Measurements from ENCODE around the gene PRSS36. TPM values are rescaled to one million over a fixed set of nuclear protein-coding genes. Genes with fewer than 3 reads are reported as not detected.
"Not testable (repeated sequence)": the region's sequence is repeated elsewhere in the genome, so short reads cannot be mapped to it uniquely, and the experiment has no call there.

The PRSS36 gene
- polyA plus RNA-seq, 1 donor = 2.0 TPM

DNA sequence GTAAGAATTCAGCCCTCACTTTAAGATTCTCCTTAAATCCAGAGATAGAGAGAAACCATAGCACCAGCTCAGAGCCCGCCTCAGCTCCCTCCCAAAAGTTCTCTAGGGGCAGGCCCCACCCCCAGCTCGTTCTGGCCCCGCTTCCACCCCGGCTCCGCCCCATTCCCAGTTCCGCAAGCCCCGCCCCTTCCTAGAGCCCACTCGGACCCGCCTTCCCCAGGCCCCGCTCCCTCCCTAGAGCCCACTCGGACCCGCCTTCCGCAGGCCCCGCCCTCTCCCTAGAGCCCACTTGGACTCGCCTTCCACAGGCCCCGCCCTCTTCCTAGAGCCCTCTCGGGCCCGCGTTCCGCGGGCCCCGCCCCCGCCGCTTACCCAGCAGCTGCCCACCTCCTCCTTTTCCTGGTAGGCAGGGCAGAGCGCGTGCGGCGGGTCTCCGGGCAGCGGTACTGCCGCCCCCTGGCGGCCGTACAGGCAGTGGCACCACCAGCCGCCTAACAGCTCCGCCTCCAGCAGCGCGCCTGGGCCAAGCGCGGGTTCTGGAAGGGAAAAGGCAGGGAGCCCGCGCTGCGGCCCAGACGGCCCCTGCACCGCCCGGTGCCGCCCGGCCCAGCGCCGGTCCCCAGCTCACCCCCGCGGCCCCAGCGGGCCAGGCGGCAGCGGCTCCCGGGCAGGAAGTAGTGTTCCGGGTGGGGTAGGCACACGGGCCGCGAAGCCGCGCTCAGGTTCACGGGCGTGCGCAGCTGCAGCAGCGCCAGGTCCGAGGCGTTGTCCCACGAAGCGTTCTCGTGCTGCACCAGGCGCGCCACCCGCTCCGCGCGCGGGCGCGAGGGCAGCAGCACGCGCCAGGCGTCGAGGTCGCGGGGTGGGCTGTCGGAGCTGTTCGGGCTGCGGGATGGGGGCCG is 7.5 kb downstream of the PRSS36 start:
- Histone ChIP-seq H3K4me1 (ENCODE audit: control insufficient read depth, insufficient read depth, low read length) (peaks cover 41% of the 10 kb centered on the region), H3K4me3 (ENCODE audit: low read length) (peak overlapping the region; percentile 16), H3K27me3 (ENCODE audit: control insufficient read depth, insufficient read depth, low read length) (peaks cover 10% of the 10 kb centered on the region), H3K27ac (ENCODE audit: low read length) (peak overlapping the region; percentile 93), H3K9me3 (ENCODE audit: control insufficient read depth, low read depth, low read length) (peaks cover 6% of the 10 kb centered on the region), H3K36me3 (ENCODE audit: control insufficient read depth, insufficient read depth, low read length) (no peaks in the 10 kb centered on the region)
- peak; percentile 99 for DNase-seq
- no CpG with 5 or more reads among the region's 89 CpGs for WGBS (ENCODE audit: insufficient coverage, low lambda C conversion rate)

DNA sequence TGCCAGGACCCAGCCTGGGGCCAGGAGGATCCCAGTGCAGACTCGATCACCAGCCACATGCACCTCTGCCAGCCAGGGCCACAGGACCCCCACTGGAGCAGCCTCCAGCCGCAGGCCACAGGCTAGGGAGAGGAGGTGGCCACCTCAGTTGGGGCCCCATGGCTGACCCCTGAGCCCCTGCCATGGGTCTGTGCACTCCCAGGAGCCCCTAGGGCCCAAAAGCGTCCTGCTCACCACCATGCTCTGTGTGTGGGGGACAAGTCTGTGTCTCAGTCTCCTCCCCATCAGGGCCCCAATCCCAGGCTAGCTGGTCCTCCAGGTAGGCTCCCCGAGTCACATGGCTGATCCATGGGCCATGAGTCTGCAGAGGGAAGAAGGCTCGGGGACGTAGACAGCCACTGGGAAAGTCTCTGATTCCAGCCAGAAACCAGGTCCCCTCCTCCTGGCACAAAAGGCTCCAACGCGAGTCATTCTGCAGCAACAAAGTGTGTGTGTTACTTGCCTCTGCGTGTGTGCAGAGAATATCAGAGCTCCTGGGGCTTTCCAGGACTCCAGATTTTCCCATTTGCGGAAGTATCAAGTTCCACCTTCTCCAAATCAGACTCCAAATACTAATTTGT is 8.3 kb downstream of the PRSS36 start:
- H3K4me3 ChIP-seq (ENCODE audit: low read length) = peak overlapping the region; percentile 16
- DNase-seq = peak; percentile 20 to 44
- H3K36me3 ChIP-seq (ENCODE audit: control insufficient read depth, insufficient read depth, low read length) = no peaks in the 10 kb centered on the region
- WGBS (ENCODE audit: insufficient coverage, low lambda C conversion rate) = no CpG with 5 or more reads among the region's 10 CpGs
- peaks cover 6% of the 10 kb centered on the region for H3K9me3 ChIP-seq (ENCODE audit: control insufficient read depth, low read depth, low read length)
- H3K27ac ChIP-seq (ENCODE audit: low read length) = peak overlapping the region; percentile 93
- peaks cover 4% of the 10 kb centered on the region for H3K27me3 ChIP-seq (ENCODE audit: control insufficient read depth, insufficient read depth, low read length)
- H3K4me1 ChIP-seq (ENCODE audit: control insufficient read depth, insufficient read depth, low read length) = peaks cover 42% of the 10 kb centered on the region

DNA sequence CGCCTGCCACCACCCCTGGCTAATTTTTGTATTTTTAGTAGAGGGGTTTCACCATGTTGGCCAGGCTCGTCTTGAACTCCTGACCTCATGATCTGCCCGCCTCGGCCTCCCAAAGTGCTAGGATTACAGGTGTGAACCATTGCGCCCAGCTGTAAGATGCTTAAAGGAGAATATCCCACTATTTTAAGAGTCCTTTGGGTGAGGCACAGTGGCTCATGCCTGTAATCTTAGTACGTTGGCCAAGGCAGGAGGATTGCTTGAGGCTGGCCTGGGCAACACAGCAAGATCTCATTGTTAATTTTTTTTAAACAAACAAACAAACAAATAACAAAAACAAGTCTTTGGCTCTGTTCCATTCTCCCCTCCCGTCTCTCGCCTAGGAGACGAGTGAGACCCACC is 8.8 kb downstream of the PRSS36 start:
- H3K36me3 ChIP-seq (ENCODE audit: control insufficient read depth, insufficient read depth, low read length); H3K4me3 ChIP-seq (ENCODE audit: low read length); H3K27me3 ChIP-seq (ENCODE audit: control insufficient read depth, insufficient read depth, low read length); DNase-seq; H3K9me3 ChIP-seq (ENCODE audit: control insufficient read depth, low read depth, low read length): not testable (repeated sequence)
- Histone ChIP-seq H3K27ac (ENCODE audit: low read length) (peak overlapping the region; percentile 93), H3K4me1 (ENCODE audit: control insufficient read depth, insufficient read depth, low read length) (peaks cover 47% of the 10 kb centered on the region)
- WGBS (ENCODE audit: insufficient coverage, low lambda C conversion rate) = 100% methylated on average over 1 of the region's 9 CpGs

DNA sequence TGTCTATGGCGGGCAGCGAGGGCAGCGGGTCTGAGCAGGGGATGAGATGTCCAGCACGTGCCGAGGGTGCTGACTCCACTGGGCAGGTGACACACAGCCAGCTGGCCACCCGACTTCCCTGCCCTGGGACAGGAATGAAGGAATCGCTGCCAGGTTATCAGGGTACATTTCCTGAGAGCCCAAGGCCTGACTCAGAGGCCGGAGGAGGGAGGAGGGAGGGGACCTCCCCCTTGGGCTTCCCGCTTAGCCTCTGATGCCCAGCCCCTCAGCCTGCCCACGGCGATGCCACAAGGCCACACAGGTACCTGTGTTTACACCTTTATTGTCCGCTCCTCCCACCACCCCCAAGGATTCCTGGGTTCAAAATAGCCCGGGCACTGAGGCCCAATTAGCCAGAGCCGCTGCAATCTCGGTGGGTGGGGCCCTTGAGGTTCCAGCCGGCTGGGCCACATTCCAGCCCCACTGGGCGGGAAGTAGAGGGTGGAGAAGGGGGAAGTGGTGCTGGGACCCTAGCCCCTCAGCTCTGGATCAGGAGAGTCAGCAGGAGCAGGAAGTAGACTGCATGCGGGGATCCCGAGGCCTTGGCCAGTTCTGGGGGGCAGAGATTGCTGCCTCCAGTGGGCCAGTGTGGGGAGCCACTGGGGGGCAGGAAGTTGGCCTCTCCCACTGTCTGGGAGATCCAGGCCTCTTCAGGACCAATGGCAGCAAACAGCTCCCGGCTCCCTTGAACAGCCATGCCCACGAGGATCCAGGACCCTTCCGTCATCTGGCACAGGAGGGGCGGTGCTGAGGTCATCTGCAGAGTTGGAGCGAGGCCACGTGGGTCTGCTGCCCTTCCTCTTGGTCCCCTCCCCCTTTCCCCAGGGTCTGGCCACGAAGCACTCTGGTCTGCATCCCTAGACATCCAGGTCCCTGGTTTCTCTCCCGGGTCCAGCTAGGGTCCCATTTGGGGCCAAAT is 11.0 kb downstream of the PRSS36 start:
- Histone ChIP-seq H3K27ac (ENCODE audit: low read length) (peak overlapping the region; percentile 93), H3K4me1 (ENCODE audit: control insufficient read depth, insufficient read depth, low read length) (peaks cover 54% of the 10 kb centered on the region), H3K36me3 (ENCODE audit: control insufficient read depth, insufficient read depth, low read length) (peaks cover 3% of the 10 kb centered on the region), H3K27me3 (ENCODE audit: control insufficient read depth, insufficient read depth, low read length) (no peaks in the 10 kb centered on the region), H3K9me3 (ENCODE audit: control insufficient read depth, low read depth, low read length) (peaks cover 6% of the 10 kb centered on the region), H3K4me3 (ENCODE audit: low read length) (no peak overlapping the region)
- peak; percentile 83 to 93 for DNase-seq
- WGBS (ENCODE audit: insufficient coverage, low lambda C conversion rate) = 40% methylated on average over 1 of the region's 27 CpGs

DNA sequence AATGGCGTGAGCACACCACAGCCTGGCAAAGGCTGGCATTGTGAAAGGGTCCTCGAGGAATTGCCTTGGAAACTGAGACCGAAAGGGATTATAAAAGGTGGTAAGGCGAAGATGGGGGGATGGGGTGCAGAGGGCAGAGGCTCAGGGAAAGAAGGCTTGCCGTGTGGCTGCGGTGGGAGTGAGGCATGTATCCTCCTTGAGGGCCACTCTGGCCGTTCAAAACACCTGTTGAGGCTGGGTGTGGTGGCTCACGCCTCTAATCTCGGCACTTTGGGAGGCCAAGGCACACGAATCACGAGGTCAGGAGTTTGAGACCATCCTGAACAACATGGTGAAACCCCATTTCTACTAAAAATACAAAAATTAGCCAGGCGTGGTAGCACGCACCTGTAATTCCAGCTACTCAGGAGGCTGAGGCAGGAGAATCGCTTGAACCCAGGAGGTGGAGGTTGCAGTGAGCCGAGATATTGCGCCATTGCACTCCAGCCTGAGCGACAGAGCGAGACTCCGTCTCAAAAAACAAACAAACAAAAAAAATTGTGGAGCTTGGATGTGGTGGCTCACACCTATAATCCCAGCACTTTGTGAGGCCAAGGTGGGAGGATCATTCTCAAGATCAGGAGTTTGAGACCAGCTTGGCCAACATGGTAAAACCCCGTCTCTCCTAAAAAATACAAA is 12.9 kb downstream of the PRSS36 start:
- not testable (repeated sequence) for H3K9me3 ChIP-seq (ENCODE audit: control insufficient read depth, low read depth, low read length); H3K4me3 ChIP-seq (ENCODE audit: low read length); H3K27ac ChIP-seq (ENCODE audit: low read length); H3K27me3 ChIP-seq (ENCODE audit: control insufficient read depth, insufficient read depth, low read length); DNase-seq
- WGBS (ENCODE audit: insufficient coverage, low lambda C conversion rate) = 94% methylated on average over 6 of the region's 20 CpGs
- Histone ChIP-seq H3K4me1 (ENCODE audit: control insufficient read depth, insufficient read depth, low read length) (peaks cover 69% of the 10 kb centered on the region), H3K36me3 (ENCODE audit: control insufficient read depth, insufficient read depth, low read length) (peaks cover 22% of the 10 kb centered on the region)

DNA sequence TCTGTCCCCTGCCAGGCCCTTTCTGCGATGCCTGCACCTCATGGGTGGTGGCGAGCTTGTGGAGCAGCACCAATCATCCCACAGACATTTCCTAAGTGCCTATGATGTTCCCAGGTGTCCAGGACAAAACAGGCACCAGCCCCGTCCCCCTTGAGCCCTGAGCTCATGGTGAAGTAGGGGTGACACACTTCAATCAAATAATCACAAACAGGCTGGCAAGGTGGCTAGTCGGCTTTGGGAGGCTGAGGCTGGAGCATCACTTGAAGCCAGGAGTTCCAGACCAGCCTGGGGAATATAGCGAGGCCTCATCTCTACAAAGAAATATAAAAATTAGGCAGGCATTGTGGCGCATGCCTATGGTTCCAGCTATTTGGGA is 13.6 kb downstream of the PRSS36 start:
- DNase-seq = no peak
- Histone ChIP-seq H3K4me1 (ENCODE audit: control insufficient read depth, insufficient read depth, low read length) (peaks cover 67% of the 10 kb centered on the region), H3K27me3 (ENCODE audit: control insufficient read depth, insufficient read depth, low read length) (no peaks in the 10 kb centered on the region), H3K27ac (ENCODE audit: low read length) (peak overlapping the region; percentile 97), H3K4me3 (ENCODE audit: low read length) (no peak overlapping the region), H3K36me3 (ENCODE audit: control insufficient read depth, insufficient read depth, low read length) (peaks cover 29% of the 10 kb centered on the region), H3K9me3 (ENCODE audit: control insufficient read depth, low read depth, low read length) (no peaks in the 10 kb centered on the region)
- 100% methylated on average over 1 of the region's 6 CpGs for WGBS (ENCODE audit: insufficient coverage, low lambda C conversion rate)

DNA sequence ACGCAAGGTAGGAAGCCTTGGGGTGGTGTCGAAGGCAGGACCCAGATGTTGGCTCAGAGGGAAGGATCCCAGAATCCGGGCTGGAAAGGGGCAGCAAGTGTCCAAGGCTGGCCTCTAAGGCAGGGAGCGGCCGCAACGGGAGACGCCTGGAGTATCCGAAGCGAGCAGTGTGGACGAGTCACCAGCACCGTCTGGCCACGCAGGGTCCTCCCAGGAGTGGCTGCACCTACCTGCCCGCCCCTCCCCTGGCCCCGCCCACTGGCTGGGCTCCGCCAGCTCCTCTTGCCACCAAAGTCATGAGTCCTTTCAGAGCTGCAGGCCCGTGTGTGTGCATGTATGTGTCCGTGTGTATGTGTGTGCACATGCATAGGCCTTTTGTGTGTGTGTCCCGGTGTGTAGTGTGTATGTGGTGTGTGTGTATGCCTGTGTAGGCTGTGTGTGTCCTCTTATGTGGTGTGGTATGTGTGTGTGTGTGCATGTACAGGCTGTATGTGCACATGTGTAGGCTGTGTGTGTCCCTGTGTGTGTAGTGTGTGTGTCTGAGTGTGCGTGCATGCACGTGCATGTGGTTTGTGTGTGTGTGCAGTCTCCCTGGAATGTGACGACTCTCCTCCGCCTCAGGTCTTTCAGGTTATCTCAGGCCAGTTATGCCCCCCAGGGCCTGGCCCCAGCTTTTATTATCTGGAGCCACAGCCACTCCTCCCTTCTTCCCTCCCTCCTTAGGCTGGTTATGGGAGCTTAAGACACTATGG is 14.2 kb downstream of the PRSS36 start, which contains the start of gene PRSS8:
PRSS8 (minus strand) TSS at position 193 of the 752 bp plus-strand sequence. CDS start 229 bp downstream, outside the sequence.
- H3K4me1 ChIP-seq (ENCODE audit: control insufficient read depth, insufficient read depth, low read length) = peaks cover 67% of the 10 kb centered on the region
- no peaks in the 10 kb centered on the region for H3K27me3 ChIP-seq (ENCODE audit: control insufficient read depth, insufficient read depth, low read length)
- H3K9me3 ChIP-seq (ENCODE audit: control insufficient read depth, low read depth, low read length) = no peaks in the 10 kb centered on the region
- peak within 1 kb of the TSS; percentile 80 for H3K4me3 ChIP-seq (ENCODE audit: low read length)
- peaks cover 34% of the 10 kb centered on the region for H3K36me3 ChIP-seq (ENCODE audit: control insufficient read depth, insufficient read depth, low read length)
- DNase-seq = peak; percentile 88 to 94
- no CpG with 5 or more reads among the region's 22 CpGs for WGBS (ENCODE audit: insufficient coverage, low lambda C conversion rate)
- H3K27ac ChIP-seq (ENCODE audit: low read length) = peak within 1 kb of the TSS; percentile 97

DNA sequence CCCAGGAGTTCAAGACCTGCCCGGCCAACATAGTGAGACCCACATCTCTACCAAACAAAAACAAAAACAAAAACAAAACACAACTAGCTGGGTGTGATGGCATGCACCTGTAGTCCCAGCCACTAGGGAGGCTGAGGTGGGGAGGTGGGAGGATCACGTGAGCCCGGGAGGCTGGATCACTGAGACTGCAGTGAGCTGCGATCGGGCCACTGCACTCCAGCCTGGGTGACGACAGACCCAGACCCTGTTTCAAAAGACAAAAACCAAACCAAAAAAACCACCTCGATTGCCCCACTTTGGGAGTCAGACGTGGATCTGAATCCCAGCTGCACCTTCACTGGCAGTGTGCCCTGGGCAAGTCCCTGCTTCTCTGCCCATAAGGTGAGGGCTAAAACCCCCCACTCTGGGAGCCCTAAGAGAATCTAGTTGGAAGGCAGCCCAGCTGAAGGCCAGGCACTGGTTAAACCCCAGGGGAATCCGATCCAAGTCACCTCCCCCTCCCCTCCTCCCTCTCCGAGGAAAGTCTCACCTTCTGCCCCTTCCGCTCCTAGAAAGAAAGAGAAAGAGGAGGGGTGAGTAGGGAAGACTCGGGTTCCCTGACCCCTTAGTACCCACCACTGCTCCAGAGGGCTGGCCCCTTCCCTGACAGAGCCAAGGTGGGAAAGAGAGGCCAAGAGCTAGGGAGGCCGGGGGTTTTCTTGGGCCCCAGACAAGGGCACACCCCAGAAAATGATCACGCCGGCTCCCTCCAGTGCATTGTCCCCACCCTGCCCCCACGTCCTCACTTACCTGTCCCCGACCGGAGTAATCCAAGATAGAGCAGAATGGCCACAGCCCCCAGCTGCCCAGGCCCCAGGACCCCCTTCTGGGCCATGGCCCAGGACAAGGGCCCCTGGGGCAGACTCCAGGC is 15.0 kb downstream of the PRSS36 start:
- H3K27ac ChIP-seq (ENCODE audit: low read length) = peak overlapping the region; percentile 97
- peaks cover 43% of the 10 kb centered on the region for H3K36me3 ChIP-seq (ENCODE audit: control insufficient read depth, insufficient read depth, low read length)
- H3K27me3 ChIP-seq (ENCODE audit: control insufficient read depth, insufficient read depth, low read length) = no peaks in the 10 kb centered on the region
- no peaks in the 10 kb centered on the region for H3K9me3 ChIP-seq (ENCODE audit: control insufficient read depth, low read depth, low read length)
- H3K4me3 ChIP-seq (ENCODE audit: low read length) = peak overlapping the region; percentile 80
- H3K4me1 ChIP-seq (ENCODE audit: control insufficient read depth, insufficient read depth, low read length) = peaks cover 69% of the 10 kb centered on the region
- peak; percentile 67 to 74 for DNase-seq
- WGBS (ENCODE audit: insufficient coverage, low lambda C conversion rate) = no CpG with 5 or more reads among the region's 18 CpGs

All from large intestine (tissue), 3 donors.